Retinal pigment epithelial cell (primary cell): Measurements from ENCODE around the gene GALNT17.

Source experiments
- DNase-seq: peaks from one replicate; pipeline ENCODE4 v3.0.0-alpha.2; 2010; ENCODE audit warnings: low read depth
- H3K4me3 ChIP-seq: 2 replicates; pipeline ENCODE4 v1.5.1; 2011; ENCODE audit warnings: mild to moderate bottlenecking, low read length, control low read depth, moderate library complexity
- TF ChIP-seq, protein P1 (sequence below): conservative IDR thresholded peaks from 2 replicates; pipeline ENCODE4 v1.5.1; 2011; ENCODE audit warnings: low read depth, low read length, control low read depth, inconsistent platforms

Gene GALNT17

DNA sequence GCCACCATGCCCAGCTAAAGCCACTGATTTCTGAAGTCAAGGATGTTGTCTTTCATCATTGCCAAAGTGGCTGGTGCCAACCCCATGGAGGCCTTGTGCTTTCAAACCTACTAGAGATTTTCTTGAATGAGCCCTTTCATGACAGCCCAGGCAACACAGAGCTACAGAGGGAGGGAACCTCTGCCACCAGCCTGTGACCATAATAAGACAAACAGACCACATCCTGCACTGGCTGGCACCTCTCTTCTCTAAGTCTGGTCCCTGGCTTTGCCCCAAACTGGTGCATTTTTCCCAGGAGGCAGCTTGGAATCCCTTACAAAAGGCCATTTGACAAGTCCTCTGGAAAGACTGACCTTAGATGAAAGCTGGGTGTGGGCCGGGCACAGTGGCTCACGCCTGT is 348.8 kb downstream of the GALNT17 start:
- H3K4me3 ChIP-seq = no peak overlapping the region
- TF ChIP-seq, protein P1, sequence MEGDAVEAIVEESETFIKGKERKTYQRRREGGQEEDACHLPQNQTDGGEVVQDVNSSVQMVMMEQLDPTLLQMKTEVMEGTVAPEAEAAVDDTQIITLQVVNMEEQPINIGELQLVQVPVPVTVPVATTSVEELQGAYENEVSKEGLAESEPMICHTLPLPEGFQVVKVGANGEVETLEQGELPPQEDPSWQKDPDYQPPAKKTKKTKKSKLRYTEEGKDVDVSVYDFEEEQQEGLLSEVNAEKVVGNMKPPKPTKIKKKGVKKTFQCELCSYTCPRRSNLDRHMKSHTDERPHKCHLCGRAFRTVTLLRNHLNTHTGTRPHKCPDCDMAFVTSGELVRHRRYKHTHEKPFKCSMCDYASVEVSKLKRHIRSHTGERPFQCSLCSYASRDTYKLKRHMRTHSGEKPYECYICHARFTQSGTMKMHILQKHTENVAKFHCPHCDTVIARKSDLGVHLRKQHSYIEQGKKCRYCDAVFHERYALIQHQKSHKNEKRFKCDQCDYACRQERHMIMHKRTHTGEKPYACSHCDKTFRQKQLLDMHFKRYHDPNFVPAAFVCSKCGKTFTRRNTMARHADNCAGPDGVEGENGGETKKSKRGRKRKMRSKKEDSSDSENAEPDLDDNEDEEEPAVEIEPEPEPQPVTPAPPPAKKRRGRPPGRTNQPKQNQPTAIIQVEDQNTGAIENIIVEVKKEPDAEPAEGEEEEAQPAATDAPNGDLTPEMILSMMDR = no peak
- no peak for DNase-seq

DNA sequence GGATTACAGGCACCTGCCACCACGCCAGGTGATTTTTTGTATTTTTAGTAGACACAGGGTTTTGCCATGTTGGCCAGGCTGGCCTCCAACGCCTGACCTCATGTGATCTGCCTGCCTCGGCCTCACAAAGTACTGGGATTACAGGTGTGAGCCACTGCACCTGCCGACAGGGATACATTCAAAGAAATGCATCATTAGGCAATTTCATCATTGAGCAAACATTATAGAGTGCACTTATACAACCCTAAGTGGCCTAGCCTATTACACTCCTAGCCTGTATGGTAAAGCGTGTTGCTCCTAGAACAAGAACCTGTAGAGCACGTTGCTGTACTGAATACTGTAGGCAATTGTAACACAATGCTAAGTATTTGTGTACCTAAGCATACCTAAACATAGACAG is 350.3 kb downstream of the GALNT17 start:
- no peak for DNase-seq
- no peak overlapping the region for H3K4me3 ChIP-seq
- TF ChIP-seq, protein P1 = no peak

DNA sequence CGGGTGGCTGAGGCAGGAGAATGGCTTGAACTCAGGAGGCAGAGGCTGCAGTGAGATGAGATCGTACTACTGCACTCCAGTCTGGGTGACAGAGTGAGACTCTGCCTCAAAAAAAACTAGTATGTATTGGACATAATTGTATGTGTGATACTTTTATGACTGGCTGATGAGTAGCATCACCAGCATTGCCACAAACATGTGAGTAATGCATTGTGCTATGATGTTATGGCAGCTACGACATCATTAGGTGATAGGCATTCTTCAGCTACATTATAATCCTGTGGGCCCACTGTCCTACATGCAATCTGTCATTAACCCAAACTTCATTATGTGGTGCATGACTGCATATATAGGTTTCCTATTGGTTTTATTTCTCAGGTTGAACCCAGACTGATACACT is 352.4 kb downstream of the GALNT17 start:
- no peak for DNase-seq
- TF ChIP-seq, protein P1 = no peak
- no peak overlapping the region for H3K4me3 ChIP-seq

DNA sequence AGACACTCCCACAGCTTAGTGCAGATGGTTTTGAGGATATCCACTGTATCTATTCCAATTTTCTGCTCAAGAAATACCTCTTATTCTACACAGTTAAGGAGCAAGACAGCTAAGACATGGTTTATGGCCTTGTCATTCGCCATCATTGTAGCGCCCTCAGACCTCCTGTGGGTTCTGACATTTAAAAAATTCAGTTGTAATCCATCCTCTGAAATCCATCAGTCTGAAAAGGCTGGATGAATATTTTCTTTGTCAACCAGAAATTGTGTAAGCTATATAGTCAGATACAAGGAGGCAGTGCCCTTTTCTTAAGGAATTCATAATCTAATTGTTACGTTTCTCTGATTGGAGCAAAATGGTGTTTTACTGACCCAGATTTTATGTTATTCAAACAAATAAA is 353.6 kb downstream of the GALNT17 start:
- H3K4me3 ChIP-seq = no peak overlapping the region
- TF ChIP-seq, protein P1 = no peak
- no peak for DNase-seq

DNA sequence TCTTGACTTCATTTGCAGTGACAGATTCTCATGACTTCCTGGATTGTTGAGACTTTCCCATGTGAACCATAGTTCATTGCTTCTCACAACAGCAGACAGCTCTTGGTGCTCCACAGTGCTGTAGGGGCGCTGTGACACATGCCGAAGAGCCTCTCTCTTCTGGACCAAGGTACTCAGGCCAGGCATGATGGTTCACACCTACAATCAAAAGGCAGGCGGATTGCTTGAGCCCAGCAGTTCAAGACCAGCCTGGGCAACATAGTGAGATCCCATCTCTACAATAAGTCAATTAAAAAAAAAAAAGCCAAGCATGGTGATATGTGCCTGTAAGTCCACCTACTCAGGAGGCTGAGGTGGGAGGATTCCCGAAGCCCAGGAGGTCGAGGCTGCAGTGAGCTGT is 354.5 kb downstream of the GALNT17 start:
- no peak overlapping the region for H3K4me3 ChIP-seq
- no peak for DNase-seq
- TF ChIP-seq, protein P1 = no peak

DNA sequence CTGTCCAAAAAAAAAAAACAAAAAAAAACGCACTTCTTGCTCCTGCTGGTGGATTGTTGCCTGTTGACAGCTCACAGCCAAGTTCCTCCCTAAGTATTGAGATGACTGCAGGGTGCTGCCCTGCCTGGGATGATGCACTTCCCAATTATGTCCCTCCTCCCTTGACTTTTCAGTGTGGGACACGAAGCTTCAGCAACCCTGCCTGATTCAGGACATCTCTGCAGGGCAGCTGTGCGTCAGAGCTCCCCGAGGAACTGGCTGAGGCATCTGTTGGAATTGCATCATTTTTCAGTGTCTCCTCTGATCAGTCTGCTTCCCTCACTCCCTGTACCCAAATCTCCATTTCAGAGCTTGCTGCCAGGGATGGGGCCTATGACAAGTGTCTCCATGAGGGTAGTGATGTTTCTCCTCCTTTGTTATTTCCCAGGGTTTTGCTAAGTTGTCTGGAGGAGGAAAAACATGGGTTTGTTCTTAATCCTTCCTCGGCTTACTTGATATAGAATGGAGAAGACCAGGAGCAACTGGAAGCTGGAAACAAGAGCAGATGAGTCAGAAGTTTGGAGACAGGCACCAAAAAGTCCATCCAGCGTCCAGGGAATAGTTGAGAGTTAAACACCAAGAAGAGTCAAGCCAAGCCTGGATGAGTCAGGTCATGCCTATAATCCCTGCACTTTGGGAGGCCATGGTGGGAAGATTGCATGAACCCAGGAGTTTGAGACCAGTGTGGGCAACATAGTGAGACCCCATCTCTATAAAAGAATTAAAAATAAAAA is 355.1 kb downstream of the GALNT17 start:
- no peak overlapping the region for H3K4me3 ChIP-seq
- DNase-seq = no peak
- TF ChIP-seq, protein P1 = no peak

DNA sequence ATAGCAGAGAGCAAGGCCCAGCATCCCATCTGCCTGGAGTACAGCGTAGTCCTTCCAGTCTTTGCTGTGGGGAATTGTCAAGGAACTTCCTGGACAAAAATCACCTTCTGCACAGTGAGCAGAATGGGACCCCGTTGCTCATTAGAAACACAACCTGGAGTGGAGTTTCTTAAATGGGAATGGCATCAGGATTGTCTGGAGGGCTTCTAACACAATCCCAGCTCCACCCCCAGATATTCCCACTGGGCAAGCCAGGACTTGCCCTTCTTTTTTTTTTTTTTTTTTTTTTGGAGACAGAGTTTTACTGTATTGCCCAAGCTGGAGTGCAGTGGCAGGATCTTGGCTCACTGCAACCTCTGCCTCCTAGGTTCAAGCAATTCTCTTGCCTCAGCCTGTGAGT is 356.4 kb downstream of the GALNT17 start:
- TF ChIP-seq, protein P1 = no peak
- no peak overlapping the region for H3K4me3 ChIP-seq
- no peak for DNase-seq
